Posterior cingulate gyrus (tissue), 11 donors: Measurements from ENCODE around the gene OSBP2.

ENCODE experiments used
- DNase-seq, 10 donors: peaks; one replicate each; pipeline versions ENCODE4 v3.0.0 to v3.0.0-alpha.2; 2020 to 2021; ENCODE audit warnings: mixed read lengths in 3 of 10
- intact Hi-C: fragments of 100-400 bp; cut with DNase I; formaldehyde crosslinking; loops from one replicate; pipeline ENCODE4 v1.15.1; 2023

The OSBP2 gene

DNA sequence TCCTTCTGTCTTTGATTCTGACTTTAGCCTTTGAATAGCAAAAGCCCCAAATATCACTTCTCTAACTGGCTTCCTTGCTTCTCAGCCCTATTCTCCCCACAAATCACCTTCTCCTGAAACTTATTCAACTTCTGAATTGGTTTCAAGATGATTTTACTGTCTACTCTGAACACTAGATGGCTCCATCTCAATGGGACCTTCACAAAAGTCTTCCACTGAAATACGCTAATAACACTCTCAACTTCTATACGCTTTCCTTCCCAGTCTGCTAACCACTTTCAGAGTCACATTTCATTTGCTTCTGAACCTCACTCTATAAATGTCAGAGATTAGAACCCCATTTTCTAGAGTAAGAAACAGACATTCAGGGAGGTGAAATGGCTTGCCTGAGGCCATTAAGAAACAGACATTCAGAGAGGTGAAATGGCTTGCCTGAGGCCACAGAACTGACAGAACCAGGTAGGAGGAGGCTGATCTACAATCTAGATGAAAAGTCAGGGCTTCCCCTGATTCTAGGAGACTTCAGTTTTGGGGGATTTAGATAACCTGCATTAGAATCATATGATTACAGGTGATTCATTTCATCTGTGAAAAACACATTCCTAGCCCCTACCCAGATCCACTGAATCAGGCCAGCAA lies 253.3 kb downstream of the OSBP2 start:
- DNase-seq, result no peak
- intact Hi-C loops, result loop anchor here (2.0 to 10.0 kb wide), 3 partner anchors 137 to 287 kb away; no protein-coding TSS in a partner anchor

DNA sequence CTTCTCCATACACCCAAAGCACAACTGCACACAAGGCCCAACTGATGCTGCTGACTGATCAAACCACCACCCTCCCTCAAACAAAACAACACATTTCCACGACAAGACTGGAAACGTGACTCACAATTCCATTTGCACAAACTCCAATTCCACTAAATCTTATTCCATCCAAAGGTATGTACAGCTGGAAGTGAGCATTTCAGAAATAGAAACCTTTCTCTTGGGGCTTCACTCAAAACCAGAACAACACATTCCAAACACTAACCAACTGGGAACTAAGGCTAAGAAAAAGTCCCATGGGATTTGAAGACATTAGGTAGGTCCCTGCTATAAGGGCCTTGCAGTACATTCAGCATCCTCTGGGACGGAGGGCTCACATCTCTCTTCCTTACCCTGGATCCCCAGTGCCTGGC lies 254.3 kb downstream of the OSBP2 start:
- DNase-seq, result no peak
- intact Hi-C loops, result loop anchor here (5.0 to 10.0 kb wide), 2 partner anchors 198 to 286 kb away; no protein-coding TSS in a partner anchor

GRCh38 chr22:30949934-30950660 lies 255.4 kb downstream of the OSBP2 start:
- intact Hi-C loops, result loop anchor here (5.0 to 10.0 kb wide), 2 partner anchors 197 to 285 kb away; no protein-coding TSS in a partner anchor
- no peak for DNase-seq

DNA sequence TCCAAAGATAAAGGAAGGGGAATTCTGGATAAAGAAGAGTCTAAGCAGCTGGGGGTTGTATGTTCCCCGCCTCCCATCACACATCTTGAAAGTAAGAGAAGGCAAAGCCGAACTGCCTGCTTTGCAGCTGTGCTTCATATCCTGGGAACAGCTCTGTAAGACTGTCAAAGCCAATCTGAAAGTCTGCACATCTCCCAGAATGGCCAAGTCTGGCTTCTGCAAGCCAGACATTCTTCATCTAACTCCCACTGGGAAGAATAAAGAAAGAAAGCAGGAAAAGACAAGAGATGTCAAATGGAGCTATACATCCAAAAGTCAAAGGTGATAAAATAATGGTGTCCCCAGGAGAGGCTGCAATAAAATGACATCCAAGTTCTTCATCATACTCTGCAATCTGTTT lies 258.5 kb downstream of the OSBP2 start:
- intact Hi-C loops, result no loop called here

DNA sequence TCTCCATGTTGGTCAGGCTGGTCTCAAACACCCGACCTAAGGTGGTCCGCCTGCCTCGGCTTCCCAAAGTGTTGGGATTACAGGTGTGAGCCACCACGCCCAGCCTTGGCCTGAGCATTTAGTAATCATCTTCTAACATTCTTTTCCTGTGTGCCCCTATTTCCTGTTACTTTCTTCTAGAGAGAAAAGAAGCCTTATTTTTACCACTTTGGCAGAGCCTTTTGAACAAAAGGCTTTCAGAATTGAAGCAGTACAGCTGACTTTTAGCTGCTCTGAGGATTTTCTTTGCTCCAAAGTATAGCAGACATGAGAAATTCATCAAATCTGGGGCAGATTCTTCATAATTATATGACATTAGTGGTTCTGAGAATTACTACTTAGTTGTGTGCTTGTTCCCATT lies 260.5 kb downstream of the OSBP2 start:
- intact Hi-C loops, result no loop called here
- DNase-seq, result no peak

More for the DNA sequence above, 258.5 kb downstream of the OSBP2 start:
- DNase-seq, result no peak
